CD4-positive, alpha-beta T cell treated with Interleukin-12 subunit alpha and Interleukin-12 subunit beta, for 1 hour (primary cell): ENCODE results near the gene HDAC8.
"Not testable (repeated sequence)": the region's sequence is repeated elsewhere in the genome, so short reads cannot be mapped to it uniquely, and the experiment has no call there.

Experiments used
- DNase-seq: peaks from one replicate; pipeline ENCODE4 v3.0.0-alpha.2; 2020

Gene HDAC8

DNA sequence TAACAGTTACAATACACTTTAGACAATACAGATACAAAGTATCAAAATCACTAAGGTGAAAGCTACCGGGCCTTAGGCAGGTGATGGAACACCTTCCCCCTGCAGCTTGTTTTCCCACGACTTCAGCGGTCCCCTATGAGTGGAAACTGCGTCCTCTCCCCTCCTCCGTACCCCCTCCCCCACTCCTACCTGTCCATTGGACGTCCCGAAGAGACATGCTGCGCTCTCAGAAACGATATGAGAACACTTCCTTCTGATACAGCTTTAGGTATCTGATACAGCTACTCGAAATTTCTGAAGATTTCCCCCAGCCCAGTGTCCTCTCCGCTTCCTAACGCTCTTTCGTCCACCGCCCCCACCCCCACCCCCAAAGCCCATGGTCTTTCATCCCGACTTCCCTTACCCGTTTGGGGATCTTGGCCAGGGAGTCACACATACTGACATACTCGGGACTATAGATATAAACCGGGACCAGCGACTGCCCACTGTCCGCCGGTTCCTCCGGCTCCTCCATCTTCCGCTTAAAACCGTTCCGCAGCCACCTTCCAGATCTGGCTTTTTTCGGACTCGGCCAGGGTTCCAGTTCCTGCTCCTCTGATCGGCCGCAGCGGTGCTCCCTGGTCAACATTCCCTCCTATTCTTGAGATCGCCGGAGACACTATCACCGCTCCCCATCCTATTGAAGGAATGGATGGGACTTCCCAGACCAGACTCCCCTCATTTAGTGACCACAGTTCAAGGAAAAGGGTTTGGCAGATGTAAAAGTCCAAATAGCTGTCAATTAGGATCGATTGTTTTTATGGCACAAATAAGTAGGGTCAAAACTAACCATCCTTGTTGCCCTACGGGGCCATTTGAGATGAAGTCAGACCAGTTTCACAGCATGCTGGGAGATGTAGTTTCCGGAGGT, at the start of gene HDAC8:
Gene HDAC8, minus strand, starts transcription at position 596 of the 910 bp plus-strand sequence. Its CDS starts 82 bp downstream, at position 514.
- DNase-seq: peak; percentile 68

DNA sequence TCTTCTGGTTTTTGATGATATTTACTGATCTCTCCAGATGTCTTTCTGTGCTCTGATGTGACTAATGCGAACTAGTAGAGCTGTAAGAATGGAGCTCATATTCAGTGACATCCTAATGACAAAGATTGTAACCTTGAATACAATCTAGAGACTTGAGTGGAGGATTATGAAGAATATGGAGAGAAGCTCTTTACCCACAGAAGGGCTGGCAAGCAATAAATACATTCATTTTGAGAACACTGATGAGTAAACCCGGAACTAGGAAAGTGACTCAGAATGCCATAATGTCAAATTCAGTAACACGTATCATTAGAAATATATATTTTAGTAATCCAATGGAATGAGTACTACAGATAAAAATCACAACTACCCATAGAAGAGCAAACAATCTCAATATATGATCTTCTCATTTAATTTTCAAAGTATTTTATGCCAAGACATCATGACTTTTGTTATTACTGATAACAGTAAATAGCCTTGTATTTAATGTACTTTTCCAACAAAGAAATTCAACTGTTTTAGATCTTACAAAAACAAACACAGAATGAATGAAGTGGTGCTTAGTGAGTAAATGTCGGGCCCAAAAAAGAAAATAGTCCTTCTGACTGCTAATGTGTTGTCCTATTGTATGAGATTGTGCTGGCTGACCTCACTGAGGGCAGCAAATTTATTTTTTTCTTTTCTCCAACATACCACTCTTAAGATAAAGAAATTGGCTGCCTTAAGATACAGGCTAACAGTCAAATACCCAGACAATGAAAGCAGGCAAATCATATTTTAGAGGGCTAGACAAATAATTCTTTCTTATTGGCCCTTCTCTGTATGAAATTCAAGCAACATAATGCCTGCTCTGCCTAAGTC, 49.2 kb upstream of the HDAC8 start:
- no peak for DNase-seq

- no peak for DNase-seq
These were observed 48.5 kb upstream of the HDAC8 start for GRCh38 chrX:72621163-72621562.

DNA sequence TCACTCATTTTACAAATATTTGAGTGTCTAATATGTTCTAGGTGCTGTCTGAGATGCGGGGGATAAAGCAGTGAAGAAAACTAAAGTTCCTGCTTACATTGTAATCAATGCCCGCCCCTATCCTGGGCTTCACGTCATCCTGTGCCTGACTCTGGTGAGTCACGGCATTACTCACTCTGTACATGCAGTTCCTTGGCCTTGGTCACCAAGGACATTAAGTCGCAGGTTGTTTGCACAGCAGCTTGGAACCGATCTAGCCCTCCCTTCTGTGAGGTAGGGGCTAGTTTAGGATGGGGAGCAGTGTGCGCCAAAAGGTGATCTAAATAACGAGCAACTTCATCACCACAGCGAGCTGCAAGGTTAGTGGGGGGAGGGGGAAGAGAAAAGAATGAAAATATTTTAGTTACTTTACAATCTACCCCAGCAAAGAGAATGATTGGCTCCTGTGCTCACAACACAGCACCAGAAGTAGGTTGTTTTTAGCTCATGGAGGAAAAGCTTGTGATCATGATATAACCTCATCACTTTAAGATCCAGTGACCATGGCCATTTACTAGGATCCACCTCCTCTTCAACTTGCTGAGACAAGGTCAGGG, 48.0 kb upstream of the HDAC8 start:
- DNase-seq: no peak

DNA sequence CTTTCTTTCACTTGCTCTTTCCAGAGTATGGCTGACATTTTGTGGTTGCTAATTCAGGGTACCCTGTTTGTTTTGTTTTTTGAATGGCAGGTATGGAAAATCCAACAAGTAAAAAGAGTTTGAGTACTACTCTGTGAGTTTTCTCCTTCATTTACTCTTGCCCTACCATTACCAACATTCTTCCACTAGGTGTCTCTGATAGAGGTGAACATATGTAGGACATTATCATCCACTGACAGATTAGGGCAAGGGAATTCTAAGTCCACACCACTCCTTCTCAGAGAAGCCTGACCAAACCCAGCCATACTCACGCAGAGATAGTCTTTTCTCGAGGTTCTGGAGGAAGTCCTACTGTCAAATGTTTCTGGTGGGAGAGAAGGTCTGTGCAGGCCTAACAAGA, 36.7 kb upstream of the HDAC8 start:
- no peak for DNase-seq

GRCh38 chrX:72604705-72605104, 32.1 kb upstream of the HDAC8 start:
- DNase-seq: no peak

DNA sequence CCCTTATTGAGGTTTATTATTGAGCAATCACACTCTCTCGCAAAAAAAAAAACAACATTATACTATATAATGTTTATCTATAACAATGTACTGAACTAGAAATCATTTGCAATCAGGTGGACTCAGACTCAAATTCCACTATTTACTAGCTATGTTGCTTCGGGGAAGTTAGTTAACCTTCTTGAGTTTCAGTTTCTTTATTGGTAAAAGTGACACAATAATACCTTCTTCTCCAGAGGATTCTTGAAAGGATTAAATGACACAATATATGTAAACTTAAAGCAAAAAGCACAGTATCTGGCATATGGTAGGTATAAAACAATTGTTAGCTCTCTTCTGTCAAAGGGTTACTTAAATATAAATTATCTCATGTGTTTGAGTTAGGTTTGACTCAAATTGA, 31.5 kb upstream of the HDAC8 start:
- no peak for DNase-seq

DNA sequence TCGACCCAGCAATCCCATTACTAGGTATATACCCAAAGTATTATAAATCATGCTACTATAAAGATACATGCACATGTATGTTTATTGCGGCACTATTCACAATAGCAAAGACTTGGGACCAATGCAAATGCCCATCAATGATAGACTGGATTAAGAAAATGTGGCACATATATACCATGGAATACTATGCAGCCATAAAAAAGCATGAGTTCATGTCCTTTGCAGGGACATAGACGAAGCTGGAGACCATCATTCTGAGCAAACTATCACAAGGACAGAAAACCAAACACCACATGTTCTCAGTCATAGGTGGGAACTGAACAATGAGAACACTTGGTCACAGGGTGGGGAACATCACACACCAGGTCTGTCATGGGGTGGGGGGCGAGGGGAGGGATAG, 18.4 kb upstream of the HDAC8 start:
- DNase-seq: not testable (repeated sequence)

DNA sequence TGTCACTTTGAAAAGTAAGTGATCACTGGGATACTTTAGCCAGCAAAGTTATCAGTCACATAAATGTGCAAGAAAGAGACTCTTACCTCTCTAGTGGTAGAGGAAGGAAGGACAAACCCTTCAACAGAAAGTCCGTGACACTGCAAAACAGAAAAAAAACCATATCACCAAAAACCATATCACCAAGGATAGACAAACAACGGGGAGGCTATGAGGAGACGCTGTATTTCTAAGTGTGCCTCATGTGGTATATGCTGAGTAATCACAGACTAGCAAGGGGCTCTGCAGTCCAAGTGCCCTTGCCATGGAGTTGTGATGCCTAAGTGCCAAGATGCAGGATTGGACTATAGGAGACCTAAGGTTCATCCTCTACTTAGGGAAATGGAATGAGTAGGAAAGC, 11.5 kb upstream of the HDAC8 start:
- DNase-seq: no peak

- no peak for DNase-seq
These were observed 3.7 kb upstream of the HDAC8 start for GRCh38 chrX:72576141-72576894.

- DNase-seq: no peak
These were observed 492 bp upstream of the HDAC8 start for GRCh38 chrX:72573158-72573511.

- DNase-seq: no peak
These were observed 2.9 kb downstream of the HDAC8 start for GRCh38 chrX:72569786-72570185.

DNA sequence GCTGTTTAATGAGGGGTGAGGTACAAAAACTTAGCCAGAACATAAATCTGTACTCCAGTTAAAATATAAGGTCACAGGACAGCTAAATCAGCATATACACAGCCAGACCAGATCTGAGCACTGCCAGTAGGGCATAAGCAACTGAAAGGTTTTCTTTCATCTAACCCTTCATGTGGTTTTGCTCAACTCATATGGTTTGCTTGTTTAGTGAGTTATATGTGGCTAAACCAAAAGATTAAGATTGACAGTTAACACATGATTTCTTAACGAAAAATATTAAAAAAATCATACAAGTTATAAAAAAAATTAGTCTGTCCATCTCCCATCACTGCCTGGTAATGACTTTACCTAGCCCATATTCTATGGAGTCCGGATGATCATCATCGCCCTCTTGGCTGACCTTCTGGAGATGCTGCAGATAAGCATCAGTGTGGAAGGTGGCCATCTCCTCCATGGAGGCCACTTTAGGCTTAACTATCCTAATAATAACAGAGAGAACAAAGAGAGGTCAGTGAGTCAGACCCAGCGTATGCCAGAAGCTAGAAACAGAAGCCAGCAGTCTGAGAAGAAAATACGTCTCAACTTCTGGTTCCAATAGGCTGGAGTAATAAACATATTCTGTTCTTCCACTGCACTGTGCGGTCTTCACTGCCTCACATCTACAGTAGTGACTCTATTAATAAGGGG, 4.1 kb downstream of the HDAC8 start:
- DNase-seq: no peak

DNA sequence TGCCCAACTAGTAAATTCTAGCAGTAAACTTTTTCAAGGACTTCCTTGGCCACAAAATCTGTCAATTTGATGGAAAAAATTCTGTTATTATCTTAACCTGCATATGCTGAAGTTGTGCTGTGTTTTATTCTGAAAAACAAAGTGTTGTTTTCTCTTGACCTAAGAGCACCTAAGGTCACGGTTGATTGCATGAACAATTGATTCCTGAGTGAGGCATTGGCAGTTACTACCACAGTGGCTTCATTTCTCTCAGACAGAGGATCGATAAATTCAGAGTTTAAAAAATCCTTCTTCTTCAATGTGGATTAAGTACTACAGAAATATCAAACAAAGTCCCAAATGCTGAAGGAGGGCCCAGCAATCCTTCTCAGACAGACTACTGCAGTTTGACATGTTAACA, 6.2 kb downstream of the HDAC8 start:
- no peak for DNase-seq

DNA sequence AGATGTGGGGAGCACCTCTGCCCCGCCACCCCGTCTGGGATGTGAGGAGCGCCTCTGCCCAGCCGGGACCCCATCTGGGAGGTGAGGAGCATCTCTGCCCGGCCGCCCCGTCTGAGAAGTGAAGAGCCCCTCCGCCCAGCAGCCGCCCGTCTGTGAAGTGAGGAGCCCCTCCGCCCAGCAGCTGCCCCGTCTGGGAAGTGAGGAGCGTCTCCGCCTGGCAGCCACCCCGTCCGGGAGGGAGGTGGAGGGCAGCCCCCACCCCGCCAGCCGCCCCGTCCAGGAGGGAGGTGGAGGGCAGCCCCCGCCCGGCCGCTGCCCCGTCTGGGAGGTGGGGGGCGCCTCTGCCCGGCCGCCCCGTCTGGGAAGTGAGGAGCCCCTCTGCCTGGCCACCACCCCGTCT, 13.0 kb downstream of the HDAC8 start:
- not testable (repeated sequence) for DNase-seq

GRCh38 chrX:72554448-72555140, 18.0 kb downstream of the HDAC8 start:
- DNase-seq: no peak

DNA sequence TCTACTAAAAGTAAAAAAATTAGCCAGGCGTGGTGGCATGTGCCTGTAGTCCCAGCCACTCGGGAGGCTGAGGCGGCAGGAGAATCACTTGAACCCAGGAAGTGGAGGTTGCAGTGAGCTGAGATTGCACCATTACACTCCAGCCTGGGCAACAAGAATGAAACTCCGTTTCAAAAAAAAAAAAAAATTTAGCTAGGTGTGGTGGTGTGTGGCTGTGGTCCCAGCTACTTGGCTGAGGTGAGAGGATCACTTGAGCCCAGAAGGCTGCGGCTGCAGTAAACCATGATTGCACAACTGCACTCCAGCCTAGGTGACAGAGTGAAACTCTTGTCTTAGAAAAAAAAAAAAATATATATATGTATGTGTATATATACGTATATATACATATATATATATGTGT, 20.2 kb downstream of the HDAC8 start:
- DNase-seq: not testable (repeated sequence)

DNA sequence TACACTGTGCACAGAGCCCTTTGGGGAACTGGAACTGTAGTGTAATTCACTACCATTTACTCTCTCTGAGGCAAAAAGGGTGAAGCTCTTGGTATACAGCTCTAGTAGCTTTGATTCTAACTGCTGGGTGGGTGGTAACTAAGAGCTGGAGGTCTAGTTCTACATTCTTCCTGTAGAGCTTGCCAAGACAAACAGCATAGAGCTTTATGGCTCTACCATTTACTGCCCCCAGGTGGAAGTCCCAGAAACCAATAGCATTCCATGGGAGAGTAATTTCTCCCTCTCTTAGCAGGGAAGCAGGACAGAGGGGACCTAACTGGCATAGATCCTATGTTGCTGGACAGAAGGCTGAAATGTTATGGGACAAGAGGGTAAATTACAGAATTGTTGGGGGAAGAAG, 26.7 kb downstream of the HDAC8 start:
- DNase-seq: no peak

GRCh38 chrX:72540318-72540717, 32.3 kb downstream of the HDAC8 start:
- no peak for DNase-seq

- no peak for DNase-seq
These were observed 32.8 kb downstream of the HDAC8 start for GRCh38 chrX:72539822-72540221.

DNA sequence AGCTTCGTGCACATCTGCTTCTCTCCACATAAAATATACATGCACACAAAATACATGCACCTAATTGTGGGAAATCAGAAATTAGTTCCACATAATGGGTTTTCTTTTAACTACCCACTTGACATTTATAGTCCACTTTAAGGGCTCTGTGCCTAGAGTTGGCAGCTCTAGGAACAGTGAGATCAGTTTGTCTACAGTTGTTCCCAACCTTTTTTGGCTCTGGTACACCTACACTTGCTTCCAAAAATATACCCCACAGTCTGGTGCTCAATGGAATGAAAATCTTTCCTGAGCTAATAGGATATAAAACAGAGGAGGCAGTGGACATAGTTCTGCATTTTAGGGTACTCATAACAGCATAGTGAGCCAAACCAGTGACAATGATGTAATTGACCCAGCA, 36.1 kb downstream of the HDAC8 start:
- DNase-seq: no peak

DNA sequence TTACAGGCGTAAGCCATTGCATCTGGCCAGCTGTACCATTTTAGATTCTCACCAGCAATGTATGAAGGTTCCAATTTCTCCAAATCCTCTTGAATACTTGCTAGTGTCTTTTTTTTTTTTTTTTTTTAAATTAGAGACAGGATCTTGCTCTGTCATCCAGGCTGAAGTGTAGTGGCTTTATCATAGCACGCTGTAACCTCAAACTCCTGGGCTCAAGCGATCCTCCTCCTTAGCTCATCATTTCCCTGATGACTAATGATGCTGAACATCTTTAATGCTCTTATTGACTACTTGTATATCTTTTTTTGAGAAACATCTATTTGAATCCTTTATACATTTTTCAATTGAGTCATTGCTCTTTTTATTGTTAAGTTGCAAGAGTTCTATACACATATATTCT, 40.3 kb downstream of the HDAC8 start:
- DNase-seq: no peak
